ENCODE data around the gene TGDS.

DNA sequence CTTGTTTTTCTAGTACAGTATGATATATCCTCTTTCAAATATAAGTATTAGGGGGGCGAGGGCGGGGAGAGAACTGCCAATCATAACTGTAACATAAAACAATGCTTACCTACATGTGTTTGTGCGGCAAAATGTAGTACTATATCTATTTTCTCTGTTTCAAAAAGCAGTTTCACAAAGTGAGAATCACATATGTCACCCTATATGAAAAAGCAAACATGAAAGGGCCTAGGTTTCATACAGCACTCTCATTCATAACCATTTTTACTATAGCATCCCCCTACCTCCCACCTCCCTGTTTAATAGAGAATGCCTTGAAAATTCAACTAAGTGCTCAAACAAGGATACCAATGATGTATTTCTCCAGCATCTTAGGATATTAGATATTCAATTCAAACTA lies 5.2 kb downstream of the TGDS start:
- no peak for TF ChIP-seq POLR2A (IDR thresholded peaks at IDR 0.05)
- TF ChIP-seq, protein P1, sequence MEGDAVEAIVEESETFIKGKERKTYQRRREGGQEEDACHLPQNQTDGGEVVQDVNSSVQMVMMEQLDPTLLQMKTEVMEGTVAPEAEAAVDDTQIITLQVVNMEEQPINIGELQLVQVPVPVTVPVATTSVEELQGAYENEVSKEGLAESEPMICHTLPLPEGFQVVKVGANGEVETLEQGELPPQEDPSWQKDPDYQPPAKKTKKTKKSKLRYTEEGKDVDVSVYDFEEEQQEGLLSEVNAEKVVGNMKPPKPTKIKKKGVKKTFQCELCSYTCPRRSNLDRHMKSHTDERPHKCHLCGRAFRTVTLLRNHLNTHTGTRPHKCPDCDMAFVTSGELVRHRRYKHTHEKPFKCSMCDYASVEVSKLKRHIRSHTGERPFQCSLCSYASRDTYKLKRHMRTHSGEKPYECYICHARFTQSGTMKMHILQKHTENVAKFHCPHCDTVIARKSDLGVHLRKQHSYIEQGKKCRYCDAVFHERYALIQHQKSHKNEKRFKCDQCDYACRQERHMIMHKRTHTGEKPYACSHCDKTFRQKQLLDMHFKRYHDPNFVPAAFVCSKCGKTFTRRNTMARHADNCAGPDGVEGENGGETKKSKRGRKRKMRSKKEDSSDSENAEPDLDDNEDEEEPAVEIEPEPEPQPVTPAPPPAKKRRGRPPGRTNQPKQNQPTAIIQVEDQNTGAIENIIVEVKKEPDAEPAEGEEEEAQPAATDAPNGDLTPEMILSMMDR (IDR thresholded peaks at IDR 0.05) = no peak
